Keratinocyte (primary cell): ENCODE results near the gene TPST2. TPM values are rescaled to one million over a fixed set of nuclear protein-coding genes. Genes with fewer than 3 reads are reported as not detected.

Source experiments
- DNase-seq: peaks from one replicate; pipeline ENCODE4 v3.0.0-alpha.2; 2011; ENCODE audit warnings: low read depth, missing footprints, low spot score
- FAIRE-seq: peaks from 2 replicates; lab custom pipeline; 2011; peaks lifted over from hg19 to GRCh38; lab: Jason Lieb, UNC
- H2AFZ ChIP-seq: 2 replicates; pipeline ENCODE4 v1.6.0; 2012; ENCODE audit warnings: low read length, control low read depth, inconsistent platforms; ENCODE audit not compliant: control insufficient read depth
- H3K27ac ChIP-seq: 2 replicates; pipeline ENCODE4 v1.5.1; 2011; ENCODE audit warnings: low read length; ENCODE audit not compliant: control insufficient read depth, insufficient read depth
- H3K27me3 ChIP-seq: 3 replicates; pipeline ENCODE4 v1.6.0; 2011; ENCODE audit warnings: low read length; ENCODE audit not compliant: control insufficient read depth, insufficient read depth; ENCODE audit errors: extremely low read depth
- H3K36me3 ChIP-seq, 2 experiments: 2 replicates in 1 of 2; 3 replicates in 1 of 2; pipeline ENCODE4 v1.5.1; 2011; ENCODE audit warnings: low read length in 2 of 2, mild to moderate bottlenecking in 1 of 2; ENCODE audit not compliant: control insufficient read depth in 2 of 2, insufficient read depth in 2 of 2; ENCODE audit errors: extremely low read depth in 1 of 2
- H3K4me1 ChIP-seq: 3 replicates; pipeline ENCODE4 v1.5.1; 2011; ENCODE audit warnings: low read length; ENCODE audit not compliant: control insufficient read depth, insufficient read depth; ENCODE audit errors: extremely low read depth
- H3K4me2 ChIP-seq: 3 replicates; pipeline ENCODE4 v1.6.0; 2011; ENCODE audit warnings: low read depth, low read length; ENCODE audit not compliant: control insufficient read depth, insufficient read depth; ENCODE audit errors: extremely low read depth
- H3K4me3 ChIP-seq, 3 experiments: fragments of 200-600 bp in 1 of 3; sonication (generic) in 1 of 3; 2 replicates in 2 of 3; 3 replicates in 1 of 3; pipeline ENCODE4 v1.5.1; 2011 to 2016; ENCODE audit warnings: low read length in 3 of 3, mild to moderate bottlenecking in 3 of 3, control low read depth in 2 of 3, inconsistent platforms in 1 of 3, low read depth in 1 of 3, mixed read lengths in 1 of 3, mixed run types in 1 of 3, moderate library complexity in 1 of 3; ENCODE audit not compliant: control insufficient read depth in 2 of 3, insufficient read depth in 2 of 3; ENCODE audit errors: extremely low read depth in 1 of 3
- H3K79me2 ChIP-seq: 2 replicates; pipeline ENCODE4 v1.6.0; 2012; ENCODE audit warnings: low read length; ENCODE audit not compliant: control insufficient read depth, insufficient read depth
- H3K9ac ChIP-seq: 3 replicates; pipeline ENCODE4 v1.6.0; 2011; ENCODE audit warnings: low read length; ENCODE audit not compliant: control insufficient read depth, insufficient read depth; ENCODE audit errors: extremely low read depth
- H3K9me1 ChIP-seq: 3 replicates; pipeline ENCODE4 v1.6.0; 2011; ENCODE audit warnings: low read length; ENCODE audit not compliant: control insufficient read depth, insufficient read depth; ENCODE audit errors: extremely low read depth
- H3K9me3 ChIP-seq: 2 replicates; pipeline ENCODE4 v1.5.1; 2012; ENCODE audit warnings: low read depth, low read length; ENCODE audit not compliant: control insufficient read depth
- H4K20me1 ChIP-seq: 3 replicates; pipeline ENCODE4 v1.6.0; 2011; ENCODE audit warnings: low read length; ENCODE audit not compliant: control insufficient read depth, insufficient read depth; ENCODE audit errors: extremely low read depth
- EZH2 ChIP-seq: IDR thresholded peaks from one replicate; pipeline ENCODE4 v1.6.1; 2012; ENCODE audit warnings: inconsistent platforms, mild to moderate bottlenecking, low read length, moderate library complexity
- dilution Hi-C: fragments of 300-500 bp; cut with MboI; formaldehyde crosslinking; loops from one replicate; pipeline ENCODE4 v1.7.0; 2020; ENCODE audit warnings: low sequenced_read_pairs; ENCODE audit not compliant: extremely low pct_ligation_motif_present
- polyA plus RNA-seq, 5 experiments: library from polyadenylated mRNA; depleted of rRNA in 3 of 5; stranded (reverse) in 3 of 5; stranded (forward) in 1 of 5; unstranded in 1 of 5; fragments of >200 nt; gene quantifications; 1 replicate in 1 of 5; 2 replicates in 3 of 5; 3 replicates in 1 of 5; pipeline versions ENCODE4 v1.2.1 to v1.2.3, GENCODE V29; 2011 to 2012; ENCODE audit warnings: missing spikeins in 2 of 5, low read depth in 1 of 5, low replicate concordance in 1 of 5
- TF ChIP-seq, protein P1 (sequence below), 3 experiments: IDR thresholded peaks in 1 of 3; conservative IDR thresholded peaks in 1 of 3; optimal IDR thresholded peaks in 1 of 3; 2 replicates in 2 of 3; 3 replicates in 1 of 3; pipeline versions ENCODE3 to v1.5.1; 2011; ENCODE audit warnings: low read length in 3 of 3, mild to moderate bottlenecking in 3 of 3, moderate library complexity in 2 of 3, control low read depth in 1 of 3, inconsistent platforms in 1 of 3; ENCODE audit not compliant: insufficient read depth in 2 of 3; ENCODE audit errors: extremely low read depth in 1 of 3

TPST2 gene
- polyA plus RNA-seq, 1 donor (not counting 4 experiments of a cell fraction or from before 2014, with no cell fraction given) = 22.4 TPM

DNA sequence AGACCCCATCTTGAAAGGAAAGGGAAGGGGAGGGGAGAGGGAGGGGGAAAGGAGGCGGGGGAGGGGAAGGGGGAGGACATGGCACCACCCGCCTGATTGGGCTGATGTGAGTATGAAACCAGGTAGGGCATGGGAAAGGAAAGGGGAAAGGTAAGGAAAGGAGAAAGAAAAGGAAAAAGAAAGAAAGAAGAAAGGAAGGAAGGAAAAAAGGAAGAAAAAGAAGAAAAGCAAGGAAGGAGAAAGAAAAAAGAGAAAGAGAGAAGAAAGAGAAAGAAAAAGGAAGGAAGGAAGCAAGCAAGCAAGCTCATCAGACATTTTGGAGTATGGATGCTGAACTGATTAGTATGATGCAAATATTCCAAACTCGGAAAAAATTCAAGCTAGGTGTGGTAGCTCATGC lies 41.6 kb downstream of the TPST2 start:
- Histone ChIP-seq H4K20me1 (no peaks in the 10 kb centered on the region), H3K4me2 (peak overlapping the region; percentile 85), H2AFZ (no peak overlapping the region), H3K36me3 (peaks cover 0 to 2% of the 10 kb centered on the region in 2 experiments), H3K79me2 (peaks cover 8% of the 10 kb centered on the region), H3K9ac (peak overlapping the region; percentile 68), H3K4me3 (no peak overlapping the region), H3K9me3 (no peaks in the 10 kb centered on the region), H3K9me1 (no peaks in the 10 kb centered on the region), H3K4me1 (peaks cover 36% of the 10 kb centered on the region), H3K27ac (peak overlapping the region; percentile 84), H3K27me3 (no peaks in the 10 kb centered on the region)
- dilution Hi-C loops = no loop called here
- TF ChIP-seq, protein P1, sequence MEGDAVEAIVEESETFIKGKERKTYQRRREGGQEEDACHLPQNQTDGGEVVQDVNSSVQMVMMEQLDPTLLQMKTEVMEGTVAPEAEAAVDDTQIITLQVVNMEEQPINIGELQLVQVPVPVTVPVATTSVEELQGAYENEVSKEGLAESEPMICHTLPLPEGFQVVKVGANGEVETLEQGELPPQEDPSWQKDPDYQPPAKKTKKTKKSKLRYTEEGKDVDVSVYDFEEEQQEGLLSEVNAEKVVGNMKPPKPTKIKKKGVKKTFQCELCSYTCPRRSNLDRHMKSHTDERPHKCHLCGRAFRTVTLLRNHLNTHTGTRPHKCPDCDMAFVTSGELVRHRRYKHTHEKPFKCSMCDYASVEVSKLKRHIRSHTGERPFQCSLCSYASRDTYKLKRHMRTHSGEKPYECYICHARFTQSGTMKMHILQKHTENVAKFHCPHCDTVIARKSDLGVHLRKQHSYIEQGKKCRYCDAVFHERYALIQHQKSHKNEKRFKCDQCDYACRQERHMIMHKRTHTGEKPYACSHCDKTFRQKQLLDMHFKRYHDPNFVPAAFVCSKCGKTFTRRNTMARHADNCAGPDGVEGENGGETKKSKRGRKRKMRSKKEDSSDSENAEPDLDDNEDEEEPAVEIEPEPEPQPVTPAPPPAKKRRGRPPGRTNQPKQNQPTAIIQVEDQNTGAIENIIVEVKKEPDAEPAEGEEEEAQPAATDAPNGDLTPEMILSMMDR (optimal IDR thresholded peaks at IDR 0.05 in 1 of 3, IDR thresholded peaks at IDR 0.05 in 1 of 3, conservative IDR thresholded peaks at IDR 0.05 in 1 of 3; ENCODE audit: extremely low read depth in 1 of 3, insufficient read depth in 2 of 3, low read length in 3 of 3) = no peak
- no peak for TF ChIP-seq EZH2
- FAIRE-seq (no peak), DNase-seq (no peak)

DNA sequence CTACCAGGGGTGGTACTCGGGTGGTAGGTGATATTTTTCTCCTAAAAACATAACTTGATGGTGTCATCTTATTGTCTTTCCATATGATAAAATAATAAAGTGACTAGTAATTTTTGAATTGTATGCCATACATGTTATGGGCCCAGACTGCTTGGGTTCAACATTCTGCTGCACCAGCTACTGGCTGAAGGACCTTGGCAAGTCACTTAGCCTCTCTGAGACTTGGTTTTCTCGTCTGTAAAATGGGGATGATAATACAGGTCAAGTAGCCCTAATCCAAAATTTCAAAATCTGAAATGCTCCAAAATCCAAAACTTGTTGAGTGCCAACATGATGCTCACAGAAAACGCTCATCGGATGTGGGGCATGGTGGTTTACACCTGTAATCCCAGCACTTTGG lies 42.1 kb downstream of the TPST2 start:
- no peak overlapping the region for H2AFZ ChIP-seq
- TF ChIP-seq, protein P1 (optimal IDR thresholded peaks at IDR 0.05 in 1 of 3, IDR thresholded peaks at IDR 0.05 in 1 of 3, conservative IDR thresholded peaks at IDR 0.05 in 1 of 3; ENCODE audit: extremely low read depth in 1 of 3, insufficient read depth in 2 of 3, low read length in 3 of 3) = no peak
- TF ChIP-seq EZH2 = no peak
- H3K9me1 ChIP-seq = no peaks in the 10 kb centered on the region
- no peak overlapping the region for H3K27ac ChIP-seq
- FAIRE-seq = no peak
- H3K4me2 ChIP-seq = no peak overlapping the region
- peaks cover 32% of the 10 kb centered on the region for H3K4me1 ChIP-seq
- dilution Hi-C loops = no loop called here
- H3K4me3 ChIP-seq = no peak overlapping the region
- H3K9ac ChIP-seq = no peak overlapping the region
- H3K9me3 ChIP-seq = no peaks in the 10 kb centered on the region
- H3K79me2 ChIP-seq = peaks cover 8% of the 10 kb centered on the region
- DNase-seq = no peak
- no peaks in the 10 kb centered on the region for H3K27me3 ChIP-seq
- peaks cover 0 to 6% of the 10 kb centered on the region in 2 experiments for H3K36me3 ChIP-seq
- H4K20me1 ChIP-seq = no peaks in the 10 kb centered on the region
